Measurements from ENCODE around the gene NOL4L.

GRCh38 chr20:32612351-32613191 is 27.4 kb upstream of the NOL4L start:
- TF ChIP-seq CTCF (conservative IDR thresholded peaks at IDR 0.05; ENCODE audit: low read depth in 2 of 2), result no peak
- TF ChIP-seq POLR2AphosphoS5 (IDR thresholded peaks at IDR 0.05; ENCODE audit: low read depth), result no peak
- TF ChIP-seq EZH2 (IDR thresholded peaks at IDR 0.05; ENCODE audit: low read depth, unreplicated experiment), result no peak

All from GM23338 (cell line).